Endodermal cell (in vitro differentiated cells): Measurements from ENCODE around the gene VIL1. TPM values are rescaled to one million over a fixed set of nuclear protein-coding genes. Genes with fewer than 3 reads are reported as not detected.

Source experiments
- DNase-seq: peaks from one replicate; pipeline ENCODE4 v3.0.0-alpha.2; 2017
- H3K27ac ChIP-seq: 2 replicates; pipeline ENCODE4 v1.5.1; 2013; ENCODE audit warnings: mild to moderate bottlenecking, low read depth, low read length, moderate library complexity
- H3K27me3 ChIP-seq: 2 replicates; pipeline ENCODE4 v1.6.1; 2013; ENCODE audit warnings: mild to moderate bottlenecking, low read length, moderate library complexity; ENCODE audit not compliant: insufficient read depth, control insufficient read depth, poor library complexity, severe bottlenecking
- H3K36me3 ChIP-seq: 2 replicates; pipeline ENCODE4 v1.7.0; 2013; ENCODE audit warnings: mild to moderate bottlenecking, low read length, moderate library complexity; ENCODE audit not compliant: control insufficient read depth, insufficient read depth
- H3K4me1 ChIP-seq: one replicate; pipeline ENCODE4 v1.7.0; 2013; ENCODE audit warnings: low read length; ENCODE audit not compliant: control insufficient read depth, insufficient read depth
- H3K4me3 ChIP-seq: 2 replicates; pipeline ENCODE4 v1.5.1; 2013; ENCODE audit warnings: mild to moderate bottlenecking, low read length, moderate library complexity
- H3K9ac ChIP-seq: 2 replicates; pipeline ENCODE4 v1.6.1; 2013; ENCODE audit warnings: mild to moderate bottlenecking, low read length, moderate library complexity; ENCODE audit not compliant: poor library complexity, severe bottlenecking; ENCODE audit errors: extremely low read depth
- H3K9me3 ChIP-seq: 2 replicates; pipeline ENCODE4 v1.6.1; 2013; ENCODE audit warnings: mild to moderate bottlenecking, low read length, moderate library complexity; ENCODE audit not compliant: control insufficient read depth
- H3K27ac Mint-ChIP-seq: 2 replicates; pipeline ENCODE4 v1.8.0; 2020; ENCODE audit warnings: mixed read lengths
- H3K27me3 Mint-ChIP-seq: 2 replicates; pipeline ENCODE4 v1.8.0; 2021; ENCODE audit warnings: mild to moderate bottlenecking, mixed read lengths; ENCODE audit not compliant: insufficient read depth
- H3K36me3 Mint-ChIP-seq: 2 replicates; pipeline ENCODE4 v1.8.0; 2020; ENCODE audit warnings: low read depth, mixed read lengths
- H3K4me1 Mint-ChIP-seq: 2 replicates; pipeline ENCODE4 v1.8.0; 2020; ENCODE audit warnings: mixed read lengths
- H3K4me3 Mint-ChIP-seq: 2 replicates; pipeline ENCODE4 v1.8.0; 2020; ENCODE audit warnings: mild to moderate bottlenecking, moderate library complexity, mixed read lengths
- H3K9me3 Mint-ChIP-seq: 2 replicates; pipeline ENCODE4 v1.8.0; 2020; ENCODE audit warnings: mild to moderate bottlenecking, mixed read lengths
- WGBS, 2 experiments: methylation state at CpG; one replicate each; pipeline versions ENCODE4 v1.1.5 to v1.1.7; 2013; ENCODE audit warnings: missing lambda C conversion rate in 2 of 2, mixed read lengths in 1 of 2; ENCODE audit not compliant: insufficient coverage in 1 of 2, insufficient read length in 1 of 2; 5-methylcytosine and 5-hydroxymethylcytosine counted together
- total RNA-seq, 2 donors: library from RNA; stranded (reverse); fragmentation: NEBNext Ultra II Directional in 1 of 2; extraction: Animal tissue kit (Norgen Biotek cat#: 25700) in 1 of 2; gene quantifications; 2 replicates in 1 of 2; 3 replicates in 1 of 2; pipeline ENCODE4 v1.2.1, GENCODE V29; 2021
- TF ChIP-seq, protein P1 (sequence below): fragments of 200-600 bp; sonication (generic); conservative IDR thresholded peaks from 2 replicates; pipeline ENCODE4 v1.5.0; 2021; ENCODE audit warnings: antibody characterized with exemption, mild to moderate bottlenecking

VIL1 gene
- total RNA-seq, 2 donors from 2014 or later = 70.2 to 83.1 TPM

DNA sequence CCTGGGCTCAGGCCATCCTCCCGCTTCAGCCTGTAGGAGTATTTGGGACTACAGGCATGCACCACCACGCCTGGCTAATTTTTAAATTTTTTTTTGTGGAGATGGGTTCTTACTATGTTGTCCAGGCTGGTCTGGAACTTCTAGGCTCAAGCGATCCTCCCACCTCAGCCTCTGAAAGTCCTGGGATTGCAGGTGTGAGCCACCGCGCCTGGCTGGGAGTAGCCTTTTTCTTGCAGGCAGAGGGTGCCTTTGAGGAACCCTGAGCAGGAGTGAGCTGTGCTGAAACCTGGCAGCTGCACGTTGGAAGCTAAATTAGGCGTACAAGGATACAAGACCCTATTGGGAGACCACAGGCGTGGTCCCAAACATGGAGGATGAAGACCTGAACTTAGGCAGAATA is 11.2 kb upstream of the VIL1 start:
- H3K36me3 Mint-ChIP-seq = peaks cover 16% of the 10 kb centered on the region
- Histone ChIP-seq H3K9ac (no peak overlapping the region), H3K27me3 (no peaks in the 10 kb centered on the region), H3K36me3 (peaks cover 20% of the 10 kb centered on the region), H3K4me1 (peaks cover 11% of the 10 kb centered on the region), H3K4me3 (no peak overlapping the region), H3K27ac (no peak overlapping the region), H3K9me3 (no peaks in the 10 kb centered on the region)
- no peak overlapping the region for H3K27ac Mint-ChIP-seq
- TF ChIP-seq, protein P1, sequence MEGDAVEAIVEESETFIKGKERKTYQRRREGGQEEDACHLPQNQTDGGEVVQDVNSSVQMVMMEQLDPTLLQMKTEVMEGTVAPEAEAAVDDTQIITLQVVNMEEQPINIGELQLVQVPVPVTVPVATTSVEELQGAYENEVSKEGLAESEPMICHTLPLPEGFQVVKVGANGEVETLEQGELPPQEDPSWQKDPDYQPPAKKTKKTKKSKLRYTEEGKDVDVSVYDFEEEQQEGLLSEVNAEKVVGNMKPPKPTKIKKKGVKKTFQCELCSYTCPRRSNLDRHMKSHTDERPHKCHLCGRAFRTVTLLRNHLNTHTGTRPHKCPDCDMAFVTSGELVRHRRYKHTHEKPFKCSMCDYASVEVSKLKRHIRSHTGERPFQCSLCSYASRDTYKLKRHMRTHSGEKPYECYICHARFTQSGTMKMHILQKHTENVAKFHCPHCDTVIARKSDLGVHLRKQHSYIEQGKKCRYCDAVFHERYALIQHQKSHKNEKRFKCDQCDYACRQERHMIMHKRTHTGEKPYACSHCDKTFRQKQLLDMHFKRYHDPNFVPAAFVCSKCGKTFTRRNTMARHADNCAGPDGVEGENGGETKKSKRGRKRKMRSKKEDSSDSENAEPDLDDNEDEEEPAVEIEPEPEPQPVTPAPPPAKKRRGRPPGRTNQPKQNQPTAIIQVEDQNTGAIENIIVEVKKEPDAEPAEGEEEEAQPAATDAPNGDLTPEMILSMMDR = no peak
- H3K4me3 Mint-ChIP-seq = no peak overlapping the region
- H3K9me3 Mint-ChIP-seq = no peaks in the 10 kb centered on the region
- no peak for DNase-seq
- 94 to 100% methylated on average over 7 to 8 of the region's 8 CpGs for WGBS, 2 experiments
- peaks cover 15% of the 10 kb centered on the region for H3K4me1 Mint-ChIP-seq
- peaks cover 3% of the 10 kb centered on the region for H3K27me3 Mint-ChIP-seq

GRCh38 chr2:218418321-218418716 is 604 bp upstream of the VIL1 start:
- Mint-ChIP-seq H3K4me3 (no peak overlapping the region), H3K9me3 (no peaks in the 10 kb centered on the region), H3K27ac (no peak overlapping the region), H3K36me3 (no peaks in the 10 kb centered on the region), H3K4me1 (peaks cover 11% of the 10 kb centered on the region), H3K27me3 (peaks cover 1% of the 10 kb centered on the region)
- peaks cover 7% of the 10 kb centered on the region for H3K4me1 ChIP-seq
- no peak overlapping the region for H3K4me3 ChIP-seq
- H3K9ac ChIP-seq = no peak overlapping the region
- no peak overlapping the region for H3K27ac ChIP-seq
- DNase-seq = no peak
- TF ChIP-seq, protein P1 = no peak
- 91 to 96% methylated on average over 5 of the region's 5 CpGs for WGBS, 2 experiments
- no peaks in the 10 kb centered on the region for H3K9me3 ChIP-seq
- H3K36me3 ChIP-seq = no peaks in the 10 kb centered on the region
- H3K27me3 ChIP-seq = no peaks in the 10 kb centered on the region

DNA sequence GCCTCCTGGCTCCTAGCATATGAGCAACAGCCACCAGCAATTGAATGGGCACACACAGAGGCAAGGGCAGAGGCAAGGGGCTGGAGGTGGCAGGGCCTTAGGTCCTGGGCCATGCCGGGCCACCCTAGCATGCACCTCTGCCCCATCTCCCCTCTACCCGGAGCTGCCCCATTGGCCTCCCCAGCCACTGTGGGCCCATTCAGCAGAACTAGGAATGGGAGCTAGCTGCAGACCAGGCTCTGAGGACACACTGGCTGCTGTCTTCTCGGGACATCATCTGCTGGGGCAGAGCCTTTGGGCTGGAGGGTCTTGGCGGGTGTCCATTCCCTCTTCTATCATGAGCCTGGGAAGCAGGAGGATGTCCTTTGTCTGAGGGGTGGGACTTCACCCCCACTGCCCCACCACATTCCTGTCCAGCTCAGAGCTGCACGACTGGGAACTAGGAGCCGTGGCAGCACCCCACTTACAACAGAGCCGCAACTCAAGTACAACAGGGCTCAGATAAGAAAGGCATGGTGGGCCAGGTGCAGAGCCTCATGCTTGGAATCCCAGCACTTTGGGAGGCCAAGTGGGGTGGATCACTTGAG is 800 bp downstream of the VIL1 start:
- 92 to 100% methylated on average over 1 to 7 of the region's 7 CpGs for WGBS, 2 experiments
- H3K4me1 Mint-ChIP-seq = peaks cover 11% of the 10 kb centered on the region

More for the DNA sequence above, 800 bp downstream of the VIL1 start:
- TF ChIP-seq, protein P1 = no peak
- Histone ChIP-seq H3K9ac (no peak overlapping the region), H3K27me3 (no peaks in the 10 kb centered on the region), H3K36me3 (no peaks in the 10 kb centered on the region), H3K9me3 (no peaks in the 10 kb centered on the region), H3K27ac (no peak overlapping the region), H3K4me1 (peaks cover 7% of the 10 kb centered on the region), H3K4me3 (peak overlapping the region; percentile 61)
- DNase-seq = peak; percentile 43
- H3K27me3 Mint-ChIP-seq = peaks cover 1% of the 10 kb centered on the region
- peaks cover 3% of the 10 kb centered on the region for H3K36me3 Mint-ChIP-seq
- no peaks in the 10 kb centered on the region for H3K9me3 Mint-ChIP-seq
- peak overlapping the region; percentile 50 for H3K4me3 Mint-ChIP-seq
- H3K27ac Mint-ChIP-seq = peak overlapping the region; percentile 70
